ENCODE data around the gene CEP63.

CEP63 gene

DNA sequence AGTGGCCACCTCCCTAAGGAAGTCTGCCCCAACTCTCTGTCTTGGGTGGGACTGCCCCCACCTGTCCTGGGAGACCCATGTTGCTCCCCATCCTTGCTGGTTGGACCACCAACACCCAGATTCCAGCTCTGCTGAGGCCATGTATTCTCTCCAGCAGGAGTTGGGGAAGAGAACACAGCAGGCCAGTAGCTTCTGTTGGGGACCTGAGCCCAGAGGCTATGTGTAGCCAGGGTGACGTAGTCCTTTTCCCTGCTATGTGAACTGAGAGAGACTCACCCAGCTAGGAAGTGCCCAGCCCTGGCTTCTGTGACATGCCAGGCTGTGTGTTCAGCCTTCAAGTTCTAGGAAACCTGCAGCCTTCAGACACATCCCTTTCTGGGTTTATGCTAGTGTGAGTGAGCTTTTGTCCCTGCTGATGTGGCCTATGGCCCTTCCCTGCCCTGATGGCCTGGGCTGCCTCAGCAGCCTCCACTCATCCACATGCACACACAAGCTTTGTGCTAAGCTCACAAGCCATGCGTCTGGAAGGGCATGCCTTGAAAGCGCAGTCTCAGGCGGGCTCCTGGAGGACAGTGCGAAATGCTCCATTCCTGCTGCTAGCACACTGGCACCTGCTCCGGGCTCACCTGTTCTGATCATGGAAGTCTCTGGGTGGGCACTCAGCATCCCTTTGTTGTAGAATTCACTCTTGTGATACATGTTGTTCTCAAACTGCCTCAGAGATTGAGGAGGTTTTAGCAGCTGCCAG, 122.3 kb downstream of the CEP63 start:
- DNase-seq (ENCODE audit: low read depth in 2 of 2): no peak

DNA sequence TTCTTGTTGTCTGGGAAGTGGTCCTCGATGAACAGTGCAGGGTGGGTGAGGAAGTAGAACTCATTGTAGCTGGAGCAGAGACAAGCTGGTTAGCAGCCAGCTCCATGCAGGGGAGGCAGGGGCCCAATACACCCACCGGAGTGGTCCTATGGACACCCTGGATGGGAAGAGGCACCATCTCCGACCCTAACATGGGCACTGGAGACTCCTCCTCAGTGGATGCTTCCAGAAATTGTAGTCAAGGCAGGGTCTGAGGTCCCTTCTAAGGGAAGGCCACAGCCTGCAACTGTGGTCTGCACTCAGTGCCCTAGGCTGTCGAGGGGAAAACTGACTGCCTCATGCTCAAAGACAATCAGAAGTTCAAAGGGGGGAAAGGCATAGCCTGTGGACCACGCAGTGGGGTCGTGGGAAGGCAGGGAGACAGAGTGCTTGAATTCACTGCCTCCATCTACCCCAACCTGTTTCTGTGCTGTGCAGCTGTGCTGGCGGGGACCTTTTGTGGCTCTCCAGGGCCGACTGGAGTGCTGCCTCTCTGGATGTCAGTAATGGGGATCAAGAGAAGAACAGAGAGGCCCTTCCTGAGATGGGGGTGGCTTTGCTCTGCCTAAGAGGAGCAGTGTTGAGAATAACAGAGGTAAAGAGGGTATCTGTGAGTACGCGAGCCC, 123.0 kb downstream of the CEP63 start:
- no peak for DNase-seq (ENCODE audit: low read depth in 2 of 2)

DNA sequence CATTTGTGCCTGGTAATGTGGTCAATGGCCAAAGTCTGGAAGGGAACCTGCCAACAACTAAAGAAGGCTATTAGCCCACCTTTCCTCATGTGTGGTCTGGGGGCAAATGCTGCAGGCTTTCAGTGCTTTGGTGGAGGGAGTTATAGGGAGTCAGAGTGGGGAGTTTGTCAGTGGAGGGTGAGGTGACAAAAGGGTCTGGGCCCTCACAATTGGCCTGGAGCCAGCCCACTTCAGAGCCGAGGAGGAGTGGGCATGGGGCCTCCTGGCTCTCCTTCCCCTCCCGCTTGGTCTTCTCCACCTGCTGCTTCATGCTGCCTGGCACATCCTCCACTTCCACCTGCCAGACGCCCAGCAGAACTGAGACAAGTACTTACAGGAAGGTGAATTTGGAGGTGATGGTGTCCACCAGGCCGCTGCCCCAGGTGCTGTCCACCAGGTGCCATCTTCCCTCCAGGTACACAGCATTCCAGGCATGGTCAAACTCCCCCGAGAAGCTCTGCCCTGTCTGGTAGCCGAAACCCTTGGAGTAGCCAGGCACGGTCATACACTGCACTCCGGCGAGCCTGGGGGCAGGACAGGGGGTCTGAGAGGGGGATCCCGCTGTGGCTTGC, 124.1 kb downstream of the CEP63 start:
- DNase-seq (ENCODE audit: low read depth in 2 of 2): no peak

DNA sequence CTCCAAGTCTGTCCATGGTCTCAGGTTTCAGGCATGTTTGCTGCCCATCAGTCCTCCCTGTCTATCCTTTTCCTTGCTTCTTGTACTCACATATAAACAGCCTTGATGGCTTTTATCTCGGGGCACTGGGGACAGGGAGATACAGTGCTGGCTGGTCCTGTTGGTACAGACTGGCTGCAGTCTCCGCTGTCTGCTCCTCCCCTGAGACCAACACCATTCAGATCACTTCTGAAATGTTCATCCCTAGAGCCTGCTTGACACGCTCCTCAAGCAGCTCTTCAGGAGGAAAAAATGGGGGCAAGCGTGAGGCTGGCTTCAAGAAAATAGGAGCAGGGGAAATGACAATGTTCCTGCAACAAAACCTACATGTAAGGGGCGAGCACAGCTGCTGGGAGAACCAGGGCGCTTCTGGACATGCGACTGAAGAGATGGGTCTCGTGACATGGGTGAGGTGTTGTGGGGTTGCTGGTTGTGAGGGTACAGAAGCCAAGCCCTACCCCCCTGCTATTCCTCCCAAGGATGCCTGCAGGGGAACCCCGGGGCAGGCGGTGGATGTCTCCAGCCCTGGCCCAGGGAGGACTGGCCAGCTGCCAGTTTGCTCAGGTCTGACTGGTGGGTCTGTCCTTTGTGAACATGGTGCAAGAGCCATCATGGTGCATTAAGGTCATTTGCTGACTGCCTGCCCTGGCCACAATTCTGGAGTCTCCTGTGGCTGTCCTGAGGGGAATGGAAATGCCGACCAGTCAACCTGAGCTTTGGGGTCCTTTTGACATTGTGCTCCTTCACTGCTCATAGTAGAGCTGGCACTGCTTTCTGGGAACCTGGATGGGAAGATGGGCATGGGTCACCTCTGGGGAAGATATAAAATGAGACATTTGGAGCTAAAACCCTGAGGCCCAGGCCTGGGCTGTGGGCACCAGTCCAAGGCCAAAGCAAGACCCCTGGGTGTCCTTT, 124.9 kb downstream of the CEP63 start:
- no peak for DNase-seq (ENCODE audit: low read depth in 2 of 2)

DNA sequence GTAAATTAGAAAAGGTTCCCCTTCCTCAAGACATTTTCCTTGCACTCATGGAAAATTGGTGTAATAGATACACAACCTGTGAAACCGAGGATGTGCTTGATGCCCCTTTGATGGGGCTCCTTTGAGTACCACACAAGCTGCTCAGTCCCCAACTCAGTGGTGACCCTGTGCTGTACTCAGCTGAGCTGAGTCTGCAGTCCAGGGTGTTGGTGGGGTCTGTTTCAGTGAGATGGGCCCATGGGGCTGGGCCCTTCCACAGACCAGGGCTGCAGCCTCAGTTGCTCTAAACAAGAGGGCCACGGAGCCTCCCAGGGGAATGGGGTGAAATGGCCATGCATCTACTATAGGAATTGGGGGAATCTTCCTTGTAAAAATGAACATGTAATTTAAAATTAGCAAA, 125.7 kb downstream of the CEP63 start:
- no peak for DNase-seq (ENCODE audit: low read depth in 2 of 2)

DNA sequence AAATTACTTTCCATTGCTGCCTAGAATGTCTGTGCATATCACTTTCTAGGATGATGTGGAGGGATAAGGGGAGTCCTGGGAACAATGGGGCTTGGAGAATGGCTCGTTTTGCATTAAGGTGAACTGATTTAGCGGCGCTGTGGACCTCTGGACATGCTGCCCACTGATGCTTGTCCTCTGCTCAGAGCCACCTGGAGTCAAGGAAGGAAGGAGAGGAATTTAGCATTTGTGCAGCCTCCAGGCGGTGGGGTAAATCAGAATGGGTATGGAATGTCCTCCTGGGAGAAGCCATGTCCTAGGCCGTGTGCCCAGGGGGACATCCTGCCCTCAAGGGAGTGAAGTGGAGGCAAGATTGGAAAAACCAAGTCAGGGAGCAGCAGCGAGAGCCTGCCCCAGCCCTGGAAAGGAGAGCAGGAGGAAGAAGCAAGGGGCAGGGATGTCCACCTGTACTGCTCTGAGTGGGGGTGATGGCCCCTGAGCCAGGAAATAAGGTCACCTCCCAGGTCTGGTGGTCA, 127.2 kb downstream of the CEP63 start:
- DNase-seq (ENCODE audit: low read depth in 2 of 2): no peak

DNA sequence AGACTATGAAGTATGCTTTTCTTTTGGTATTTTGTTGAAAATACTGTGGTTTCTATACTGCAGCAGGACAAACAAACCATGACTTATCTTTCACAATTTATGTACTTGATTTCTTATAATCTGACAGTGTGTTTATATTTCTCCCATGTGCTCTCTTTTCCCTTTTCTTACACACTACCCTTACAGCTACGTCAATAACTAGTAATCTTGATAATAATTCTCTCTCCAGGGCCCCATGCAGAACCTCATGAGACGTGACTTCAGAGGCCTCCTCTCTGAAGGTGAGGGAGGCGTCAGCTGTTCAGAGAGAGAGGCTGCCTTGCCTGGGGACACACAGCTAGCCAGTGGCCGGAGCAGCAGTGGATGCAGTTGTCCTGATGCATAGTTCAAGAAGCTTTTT, 129.1 kb downstream of the CEP63 start:
- no peak for DNase-seq (ENCODE audit: low read depth in 2 of 2)

DNA sequence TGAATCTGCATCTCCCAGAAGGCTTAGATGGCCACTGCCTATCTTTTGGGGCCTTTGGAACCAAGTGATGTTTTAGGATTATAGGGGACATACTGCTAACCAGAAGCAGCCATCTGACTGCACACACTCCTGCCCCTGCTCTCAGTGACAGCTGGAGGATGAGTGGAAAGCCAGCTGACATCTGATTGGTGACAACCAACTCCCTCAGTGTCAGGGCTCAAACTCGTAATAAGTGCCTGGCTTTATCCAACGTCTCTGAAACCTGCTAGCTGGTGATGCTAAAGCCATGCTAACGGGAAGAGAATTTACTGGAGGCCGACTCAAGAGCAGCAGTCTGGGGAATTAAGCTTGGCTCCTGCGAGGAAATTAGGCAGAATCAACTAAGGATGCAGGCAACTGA, 129.9 kb downstream of the CEP63 start:
- no peak for DNase-seq (ENCODE audit: low read depth in 2 of 2)

DNA sequence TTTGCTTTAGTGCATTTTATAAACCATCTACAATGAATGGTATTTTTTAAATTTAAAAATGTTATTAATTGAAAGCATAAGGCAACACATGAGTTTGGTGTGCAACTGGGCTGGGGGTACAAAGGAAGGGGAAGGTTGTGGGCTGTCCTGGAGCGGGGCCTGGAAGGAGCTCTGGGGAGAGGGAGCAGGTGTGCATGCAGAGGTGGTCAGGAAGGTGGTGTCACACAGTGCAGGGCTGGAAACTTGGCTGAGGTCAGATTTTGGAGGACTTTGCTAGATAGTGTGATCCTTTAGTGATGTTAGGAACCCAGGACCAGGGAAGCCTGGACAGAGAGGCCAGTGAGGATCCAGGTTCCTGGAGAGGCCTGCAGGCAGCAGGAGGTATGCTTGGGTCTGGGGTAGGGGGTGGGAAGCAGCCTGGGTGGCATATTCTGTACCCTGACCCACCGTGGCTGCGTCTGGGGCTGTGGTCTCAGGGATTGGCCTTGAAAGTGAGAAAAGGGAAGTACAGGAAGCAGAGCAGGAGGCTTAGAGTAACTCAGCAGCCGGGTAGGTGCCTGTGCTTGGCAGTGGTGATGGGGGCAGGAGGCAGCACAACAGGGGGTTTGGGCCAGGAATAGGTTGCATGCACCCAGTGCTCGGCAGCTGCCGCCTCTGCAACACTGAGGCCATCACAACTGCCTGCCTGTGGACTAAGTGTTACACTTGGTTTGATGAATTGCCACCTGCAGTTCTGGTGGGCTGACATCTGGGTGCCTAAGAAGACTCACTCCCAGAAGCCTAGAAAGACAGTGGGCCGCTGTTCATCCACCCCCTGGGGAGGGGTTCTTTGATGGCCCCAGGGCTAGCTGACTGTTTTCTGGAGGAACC, 132.0 kb downstream of the CEP63 start:
- no peak for DNase-seq (ENCODE audit: low read depth in 2 of 2)

DNA sequence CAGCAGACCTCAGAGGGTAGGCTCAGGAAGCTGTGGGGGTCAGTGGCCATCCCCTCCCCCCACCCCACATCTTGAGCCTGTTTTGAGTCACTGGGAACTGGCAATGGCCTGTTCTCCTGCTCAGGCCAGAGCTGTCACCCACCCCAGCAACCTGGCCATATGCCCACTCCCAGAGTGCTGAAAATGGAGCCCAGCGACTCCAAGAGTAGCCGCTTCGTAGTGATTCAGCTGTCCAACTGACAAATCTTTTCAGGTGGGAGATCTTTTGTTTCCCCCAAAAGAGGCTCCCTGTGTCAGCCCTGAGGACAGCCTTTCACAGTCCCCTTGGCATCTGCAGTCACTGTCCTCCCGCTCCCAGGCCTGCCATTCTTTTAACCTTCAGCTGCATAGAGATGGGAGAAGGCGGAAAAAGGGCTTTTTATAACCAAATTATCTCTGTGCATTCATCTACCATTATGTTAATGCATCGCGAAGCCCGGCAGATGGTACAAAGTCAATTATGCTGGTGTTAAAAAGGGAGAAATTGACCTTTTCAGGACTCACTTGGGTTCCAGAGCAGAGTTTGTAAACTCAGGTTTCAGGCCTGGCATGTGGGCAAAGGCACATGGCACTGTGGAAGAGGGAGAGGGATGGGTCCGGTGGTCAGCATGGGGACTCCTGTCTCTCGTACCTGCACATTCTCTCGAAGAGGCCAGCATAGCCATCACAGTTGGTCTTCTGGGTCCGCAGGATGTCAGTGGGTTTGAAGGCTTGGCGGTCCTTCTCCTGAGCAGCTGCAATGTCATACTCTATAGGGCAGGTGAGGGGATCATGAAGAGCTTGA, 132.8 kb downstream of the CEP63 start:
- DNase-seq (ENCODE audit: low read depth in 2 of 2): no peak

DNA sequence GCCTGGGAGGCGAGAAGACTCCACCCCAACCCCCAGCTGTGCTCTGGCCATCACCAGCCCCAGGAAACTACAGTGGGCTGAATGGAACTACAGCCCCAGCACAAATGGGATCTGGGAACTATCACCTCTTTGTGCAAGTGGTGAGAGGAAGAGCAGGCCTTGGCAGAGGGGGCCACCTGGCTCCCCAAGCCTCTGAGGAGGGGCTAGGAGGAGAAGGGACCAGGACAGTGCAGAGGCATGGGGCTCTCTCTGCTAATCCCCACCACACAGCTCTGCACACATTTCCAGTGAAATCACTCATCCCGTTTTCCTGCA, 133.4 kb downstream of the CEP63 start:
- no peak for DNase-seq (ENCODE audit: low read depth in 2 of 2)

DNA sequence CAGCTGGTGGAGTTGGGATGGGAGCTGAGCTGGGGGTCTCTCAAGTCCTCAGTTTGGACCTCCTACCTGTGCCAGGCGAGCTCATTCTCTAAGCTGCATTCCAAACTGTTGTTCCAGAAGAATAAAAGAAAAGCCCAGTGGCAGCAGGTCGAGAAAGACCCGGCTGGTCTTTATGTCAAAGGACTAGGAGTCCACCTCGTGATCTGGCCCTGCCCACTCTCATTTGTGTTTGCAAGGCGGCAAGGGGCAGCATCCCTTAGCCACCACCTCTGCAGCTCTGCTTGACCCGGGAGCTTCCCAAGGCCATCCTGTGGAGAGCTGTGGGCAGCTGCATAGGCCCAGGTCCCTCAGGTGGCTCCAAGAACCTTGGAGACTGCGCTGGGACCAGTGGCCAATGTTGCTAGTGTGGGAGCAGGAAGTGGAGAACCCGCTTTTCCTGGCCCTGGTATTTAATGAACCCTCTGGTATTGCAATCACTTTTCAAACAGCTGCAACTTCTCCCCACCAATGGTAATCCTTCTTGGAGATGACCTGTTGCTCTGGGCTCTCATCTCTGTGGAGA, 134.1 kb downstream of the CEP63 start:
- DNase-seq (ENCODE audit: low read depth in 2 of 2): no peak

DNA sequence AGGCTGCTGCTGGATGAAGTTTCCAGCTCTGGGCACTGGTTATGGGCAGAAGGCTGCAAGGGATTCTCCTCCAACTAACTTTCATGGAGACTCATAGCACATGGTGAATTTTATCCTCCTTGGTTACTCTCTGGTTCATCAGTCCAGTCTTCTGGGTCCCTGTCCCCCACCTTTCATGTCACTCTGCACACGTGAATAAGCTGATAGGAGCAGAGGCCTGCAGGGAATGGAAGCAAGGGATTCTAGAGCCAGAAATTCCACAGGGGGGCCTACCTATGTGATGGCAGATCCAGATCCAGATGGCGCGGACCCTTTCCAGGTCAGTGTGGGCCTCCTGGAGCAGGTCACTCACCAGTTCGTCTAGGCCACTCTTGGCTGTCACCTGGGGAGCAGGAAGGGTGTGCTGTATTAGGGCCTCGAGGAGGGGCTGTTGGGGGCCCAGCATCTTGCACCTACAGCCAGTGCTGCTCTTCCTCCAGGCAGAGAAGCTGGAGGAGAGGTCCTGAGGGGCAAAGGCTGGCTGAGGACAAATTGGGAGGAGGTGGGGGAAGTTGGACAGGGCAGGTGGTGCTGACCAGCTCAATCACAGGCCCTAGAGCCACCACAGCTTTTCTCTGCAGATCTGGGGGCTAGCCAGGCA, 134.7 kb downstream of the CEP63 start:
- no peak for DNase-seq (ENCODE audit: low read depth in 2 of 2)

DNA sequence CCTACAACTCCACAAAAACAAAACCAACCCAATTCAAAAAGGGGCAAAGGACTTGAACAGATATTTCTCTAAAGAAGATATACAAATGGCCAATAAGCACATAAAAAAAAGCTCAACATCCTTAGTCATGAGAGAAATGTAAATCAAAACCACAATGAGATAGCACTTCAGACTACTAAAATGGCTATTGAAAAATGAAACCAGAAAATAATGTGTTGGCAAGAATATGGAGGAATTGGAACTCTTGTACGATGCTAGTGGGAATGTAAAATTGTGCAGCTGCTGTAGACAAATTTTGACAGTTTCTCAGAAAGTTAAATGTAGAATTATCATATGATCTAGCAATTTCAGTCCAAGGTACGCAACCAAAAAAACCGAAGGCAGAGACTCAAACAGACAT, 136.0 kb downstream of the CEP63 start:
- no peak for DNase-seq (ENCODE audit: low read depth in 2 of 2)

DNA sequence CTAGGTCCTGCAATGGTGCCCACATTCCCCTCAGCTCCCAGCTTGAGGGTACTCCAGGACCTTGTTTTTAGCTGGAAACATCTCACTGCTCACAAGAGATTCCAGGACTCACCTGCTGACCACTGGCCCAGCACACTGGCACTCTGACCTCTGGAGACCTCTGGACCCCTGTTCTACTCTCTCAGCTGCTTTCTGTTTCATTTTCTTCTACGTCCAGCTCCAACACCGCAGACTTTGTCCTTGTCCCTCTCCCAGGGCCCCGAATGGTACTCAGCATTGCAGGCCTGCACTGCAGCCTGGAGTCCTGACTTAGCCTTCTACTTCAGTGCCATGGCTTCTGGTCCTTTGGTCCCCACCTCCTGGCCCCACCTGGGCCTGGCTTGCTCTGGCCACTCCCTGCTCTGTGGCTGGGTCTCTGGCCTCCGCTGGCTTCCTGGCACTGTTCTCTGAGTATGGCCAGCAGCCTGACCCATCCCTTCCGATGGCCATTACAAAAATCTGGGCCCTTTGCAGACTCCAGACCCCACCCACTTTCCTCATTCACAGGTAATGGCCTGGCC, 137.0 kb downstream of the CEP63 start:
- DNase-seq (ENCODE audit: low read depth in 2 of 2): no peak

DNA sequence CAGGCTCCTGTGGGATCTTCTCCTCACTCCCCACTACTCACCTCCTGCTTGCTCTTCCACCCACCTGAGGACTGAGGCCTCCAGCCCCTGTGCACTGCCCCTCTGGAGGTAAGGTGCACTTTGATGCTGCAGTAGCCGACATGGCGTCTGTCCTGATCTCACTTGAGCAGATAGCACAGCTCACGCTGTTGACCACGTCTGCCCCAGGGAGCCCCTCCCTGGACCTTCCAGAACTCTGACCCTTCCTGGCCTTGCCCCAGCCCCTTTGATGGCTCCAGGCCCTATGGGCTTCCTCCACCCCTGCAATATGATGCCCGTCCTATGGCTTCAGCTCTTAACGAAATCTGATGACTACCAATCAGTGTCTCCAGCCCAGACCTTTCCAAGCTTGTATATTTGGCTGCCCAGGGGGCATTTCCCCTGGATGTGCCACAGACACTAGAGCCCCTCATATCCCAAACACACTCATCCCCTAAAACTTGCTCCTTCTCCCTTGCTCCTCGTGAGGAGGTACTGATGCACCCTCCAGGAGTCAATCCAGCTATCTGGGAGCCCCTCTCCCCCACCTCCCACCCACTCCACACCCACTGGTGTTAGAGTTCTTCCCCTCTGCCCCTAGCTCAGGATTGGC, 137.9 kb downstream of the CEP63 start:
- no peak for DNase-seq (ENCODE audit: low read depth in 2 of 2)
